NCI-H1048 (cell line): Measurements from ENCODE around the gene GINS1.
"Not testable (repeated sequence)": the region's sequence is repeated elsewhere in the genome, so short reads cannot be mapped to it uniquely, and the experiment has no call there.

ENCODE experiments used
- DNase-seq: peaks from one replicate; lab custom pipeline; 2025; lab: John Stamatoyannopoulos, UW

Gene GINS1

GRCh38 chr20:25454153-25454900 lies 46.9 kb downstream of the GINS1 start:
- no peak for DNase-seq

GRCh38 chr20:25457886-25458680 lies 50.6 kb downstream of the GINS1 start:
- DNase-seq: no peak

DNA sequence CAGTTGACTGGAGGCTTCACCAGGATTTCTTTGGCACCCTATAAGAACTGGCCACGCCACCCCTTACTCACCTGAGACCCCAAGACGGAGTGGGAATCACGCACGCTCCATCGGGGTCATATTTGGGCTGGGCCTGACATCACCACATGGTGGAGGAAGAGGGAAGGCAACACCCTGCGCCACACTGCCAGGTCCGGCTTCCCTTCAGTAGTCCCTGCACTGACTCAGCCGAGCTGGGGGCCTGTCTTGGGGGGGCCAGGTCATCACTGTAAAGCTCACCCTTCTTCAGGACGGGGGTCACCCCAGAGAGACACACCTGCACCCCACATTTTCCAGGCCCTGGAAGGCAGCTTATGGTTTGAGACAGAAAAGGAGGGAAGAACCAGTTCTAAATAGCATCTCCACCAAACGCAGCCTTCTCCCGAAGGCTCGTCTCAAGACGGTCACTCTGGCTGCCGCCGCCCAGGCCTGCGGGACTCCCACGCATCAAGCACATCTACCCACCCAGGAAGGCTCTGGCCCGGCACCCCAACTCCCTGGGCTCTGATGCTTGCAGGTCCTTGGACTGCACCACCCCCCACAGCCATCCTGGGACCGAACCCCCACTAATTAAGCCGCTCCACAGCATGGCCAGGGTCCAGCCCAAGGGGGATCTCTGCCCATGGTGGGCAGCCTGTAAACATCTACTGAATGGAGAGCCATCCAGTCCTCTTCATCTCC lies 51.8 kb downstream of the GINS1 start:
- no peak for DNase-seq

GRCh38 chr20:25459916-25460535 lies 52.6 kb downstream of the GINS1 start:
- no peak for DNase-seq

DNA sequence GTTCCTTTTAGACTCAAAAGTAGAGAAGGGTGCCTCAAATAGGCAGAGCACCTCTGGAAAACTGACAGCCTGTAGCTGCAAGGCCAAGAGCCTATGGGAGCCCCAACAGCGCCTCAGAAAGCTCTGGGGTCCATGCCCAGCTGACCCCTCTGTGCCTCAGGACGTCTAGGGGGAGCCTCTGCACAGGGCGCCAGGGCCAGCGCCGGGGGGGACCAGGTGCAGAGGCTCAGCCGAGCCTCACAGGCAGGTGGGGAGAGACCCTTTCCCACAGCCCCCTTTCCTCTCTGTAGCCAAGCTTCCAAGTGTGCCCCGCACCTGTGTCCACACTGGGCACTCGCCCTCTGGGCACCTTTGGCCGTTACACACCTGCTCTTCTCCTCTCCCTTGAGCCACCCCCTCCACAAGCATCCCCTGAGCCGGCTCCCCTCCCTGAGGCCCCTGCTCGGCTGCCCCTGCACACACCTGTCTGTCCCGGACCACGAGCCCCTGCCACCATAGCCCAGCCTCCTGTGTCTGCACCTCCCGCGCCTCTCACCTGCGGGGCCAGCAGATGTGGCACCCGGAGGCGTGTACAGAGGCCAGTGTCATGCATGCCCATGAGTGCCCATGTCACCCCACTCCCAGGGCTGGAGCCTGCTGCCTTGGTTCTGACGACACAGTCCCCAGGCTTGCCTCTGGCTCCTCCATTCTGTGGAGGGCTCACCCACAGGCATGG lies 53.2 kb downstream of the GINS1 start:
- no peak for DNase-seq

- DNase-seq: no peak
Observed at GRCh38 chr20:25461281-25461650, 53.8 kb downstream of the GINS1 start.

- no peak for DNase-seq
Observed at GRCh38 chr20:25461786-25462545, 54.5 kb downstream of the GINS1 start.

DNA sequence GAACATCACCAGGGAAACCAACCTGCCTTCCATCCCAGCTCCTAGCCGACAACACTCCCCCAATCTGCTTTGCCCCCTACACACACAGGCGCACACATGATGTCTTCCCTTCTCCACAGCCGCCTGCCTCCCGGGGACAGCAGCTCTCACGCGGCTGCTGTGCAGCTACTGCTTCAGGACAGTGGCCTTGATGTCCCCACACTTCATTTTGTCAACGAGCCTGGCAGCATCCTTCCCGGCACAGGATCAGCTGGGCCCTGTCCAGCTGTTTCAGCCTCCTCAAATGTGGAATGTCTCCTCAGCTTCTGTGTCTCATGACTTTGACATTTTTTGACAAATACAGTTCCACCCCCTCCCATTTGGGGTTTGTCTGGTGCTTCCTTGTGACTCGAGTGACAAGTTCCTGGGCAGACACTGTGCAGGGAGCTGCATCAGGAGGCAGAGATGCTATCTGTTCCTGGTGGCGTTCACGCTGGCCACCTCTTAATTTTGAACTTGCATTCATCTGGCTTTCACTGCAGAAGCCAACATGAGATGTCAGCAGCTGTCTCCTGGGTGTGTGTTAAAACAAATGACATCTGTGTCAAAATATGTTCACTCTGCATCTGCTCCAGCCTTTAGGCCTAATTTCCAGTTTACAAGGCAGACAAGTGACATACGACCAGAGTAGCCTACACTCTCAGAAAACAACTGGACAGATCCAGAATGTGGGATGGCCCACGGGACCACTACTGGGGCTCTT lies 57.2 kb downstream of the GINS1 start:
- no peak for DNase-seq

- no peak for DNase-seq
Observed at GRCh38 chr20:25465243-25466135, 58.0 kb downstream of the GINS1 start.

DNA sequence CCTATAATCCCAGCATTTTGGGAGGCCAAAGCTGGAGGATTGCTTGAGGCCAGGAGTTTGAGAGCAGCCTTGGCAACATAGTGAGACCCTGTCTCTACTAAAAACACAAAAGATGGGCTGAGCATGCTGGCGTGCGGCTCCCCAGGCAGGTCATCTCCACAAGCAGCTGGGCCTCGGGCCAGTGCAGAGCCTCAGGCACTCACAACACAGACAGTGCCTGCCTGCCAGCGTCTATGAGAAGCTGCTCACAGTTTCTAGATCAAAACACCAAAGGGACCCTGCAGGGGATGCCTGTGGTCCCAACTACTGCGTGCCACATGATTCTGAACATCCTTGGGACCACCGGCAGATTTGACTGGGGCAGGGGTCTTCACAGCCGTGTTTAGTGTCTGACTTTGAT lies 59.4 kb downstream of the GINS1 start:
- DNase-seq: no peak

GRCh38 chr20:25467441-25467840 lies 60.0 kb downstream of the GINS1 start:
- DNase-seq: no peak

DNA sequence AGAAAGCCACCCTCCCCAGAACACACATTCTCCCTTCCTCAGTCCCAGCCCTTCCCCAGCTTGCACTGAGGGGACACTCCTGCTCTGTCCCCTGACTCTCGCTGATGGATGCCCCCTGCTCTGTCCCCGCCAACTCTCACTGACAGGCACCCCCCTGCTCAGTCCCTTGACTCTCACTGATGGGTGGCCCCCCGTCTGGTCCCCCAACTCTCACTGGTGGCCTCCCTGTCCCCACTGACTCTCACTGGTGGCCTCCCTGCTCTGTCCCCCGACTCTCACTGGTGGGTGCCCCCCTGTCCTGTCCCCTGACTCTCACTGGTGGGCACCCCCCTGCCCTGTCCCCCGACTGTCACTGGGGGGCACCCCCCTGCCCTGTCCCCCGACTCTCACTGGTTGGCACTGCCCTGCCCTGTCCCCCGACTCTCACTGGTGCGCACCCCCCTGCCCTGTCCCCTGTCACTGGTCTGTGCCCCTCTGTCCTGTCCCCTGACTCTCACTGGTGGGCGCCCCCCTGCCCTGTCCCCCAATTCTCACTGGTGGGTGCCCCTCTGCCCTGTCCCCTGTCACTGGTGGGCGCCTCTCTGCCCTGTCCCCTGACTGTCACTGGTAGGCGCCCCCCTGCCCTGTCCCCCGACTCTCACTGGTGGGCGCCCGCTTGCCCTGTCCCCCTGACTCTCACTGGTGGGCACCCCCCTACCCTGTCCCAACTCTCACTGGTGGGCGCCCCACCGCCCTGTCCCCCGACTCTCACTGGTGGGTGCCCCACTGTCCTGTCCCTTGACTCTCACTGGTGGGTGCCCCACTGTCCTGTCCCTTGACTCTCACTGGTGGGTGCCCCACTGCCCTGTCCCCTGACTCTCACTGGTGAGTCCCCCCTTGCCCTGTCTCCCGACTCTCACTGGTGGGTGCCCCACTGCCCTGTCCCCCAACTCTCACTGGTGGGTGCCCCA lies 60.9 kb downstream of the GINS1 start:
- DNase-seq: no peak

DNA sequence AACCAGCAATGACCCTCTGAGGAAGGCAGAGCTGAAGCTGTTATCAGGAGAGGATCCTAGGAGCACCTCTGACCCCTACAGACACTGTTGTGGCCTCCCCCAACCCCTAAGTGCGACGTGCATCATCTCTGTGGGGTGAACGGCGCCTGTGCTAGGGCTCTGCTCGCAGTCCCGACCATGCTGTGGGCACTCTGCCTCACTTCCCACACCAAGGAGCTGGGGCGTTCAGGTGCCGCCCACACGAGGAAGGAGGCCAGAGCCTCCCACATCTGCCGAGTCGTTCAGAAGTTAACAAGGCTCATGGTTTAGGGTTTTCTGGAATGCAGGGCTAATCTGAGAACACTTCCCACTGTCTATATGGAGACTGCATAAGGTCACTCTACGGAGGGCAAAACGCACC lies 62.1 kb downstream of the GINS1 start:
- no peak for DNase-seq

DNA sequence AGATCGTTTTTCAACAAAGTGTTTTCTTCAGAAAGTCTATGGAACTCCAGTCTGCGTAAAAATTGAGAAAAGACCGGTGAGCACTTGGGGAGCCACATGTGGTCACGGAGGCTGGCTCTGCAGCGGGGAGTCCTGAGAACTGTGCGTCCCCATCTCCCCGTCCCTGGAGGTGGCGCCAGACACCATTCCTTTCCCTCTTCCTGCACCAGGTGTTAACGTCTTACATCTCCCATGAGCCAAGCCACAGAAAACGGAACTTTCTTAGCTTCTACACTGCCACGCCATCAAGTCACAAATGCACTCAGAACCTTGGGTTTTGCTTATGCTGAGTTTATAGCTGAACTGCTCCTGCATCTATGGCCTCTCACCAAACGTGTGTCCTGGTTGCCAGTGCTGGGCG lies 62.6 kb downstream of the GINS1 start:
- no peak for DNase-seq

- no peak for DNase-seq
Observed at GRCh38 chr20:25471020-25471419, 63.5 kb downstream of the GINS1 start.

- DNase-seq: not testable (repeated sequence)
Observed at GRCh38 chr20:25473297-25473696, 65.8 kb downstream of the GINS1 start.

- no peak for DNase-seq
Observed at GRCh38 chr20:25476106-25477013, 68.9 kb downstream of the GINS1 start.
